ENCODE data around the gene RTF1. TPM values are rescaled to one million over a fixed set of nuclear protein-coding genes. Genes with fewer than 3 reads are reported as not detected.
A peak's percentile ranks its signal among the peaks of the same experiment; 100 is the strongest.

The RTF1 gene
- total RNA-seq, 6 donors from 2014 or later = 22.6 to 58.1 (median 27.2) TPM

GRCh38 chr15:41521614-41522013 is 104.7 kb downstream of the RTF1 start:
- H3K27me3 ChIP-seq = no peaks in the 10 kb centered on the region
- H3K4me1 ChIP-seq = no peaks in the 10 kb centered on the region
- no peak for ATAC-seq (ENCODE audit: low FRiP score in 2 of 2)
- H3K9me3 ChIP-seq = no peaks in the 10 kb centered on the region
- peaks cover 0 to 54% (median 22%) of the 10 kb centered on the region in 4 donors for H3K36me3 ChIP-seq
- DNase-seq = no peak
- H3K4me3 ChIP-seq = no peak overlapping the region
- no peak overlapping the region for H3K27ac ChIP-seq
- WGBS, 2 donors = 90 to 92% methylated on average over 9 of the region's 9 CpGs
- TF ChIP-seq EP300 (IDR thresholded peaks at IDR 0.05) (no peak), CTCF (IDR thresholded peaks at IDR 0.05) (no peak), POLR2A (IDR thresholded peaks at IDR 0.05) (no peak), POLR2AphosphoS5 (IDR thresholded peaks at IDR 0.05) (no peak)

- no peaks in the 10 kb centered on the region for H3K27me3 ChIP-seq
- TF ChIP-seq POLR2AphosphoS5 (IDR thresholded peaks at IDR 0.05) (no peak), CTCF (IDR thresholded peaks at IDR 0.05) (no peak), EP300 (IDR thresholded peaks at IDR 0.05) (no peak), POLR2A (IDR thresholded peaks at IDR 0.05) (no peak)
- peaks cover 0 to 65% (median 34%) of the 10 kb centered on the region in 4 donors for H3K36me3 ChIP-seq
- DNase-seq (no peak), ATAC-seq (ENCODE audit: low FRiP score in 2 of 2) (no peak)
- 75 to 95% methylated on average over 2 to 5 of the region's 5 CpGs for WGBS, 2 donors
- H3K4me3 ChIP-seq = no peak overlapping the region
- H3K9me3 ChIP-seq = no peaks in the 10 kb centered on the region
- no peaks in the 10 kb centered on the region for H3K4me1 ChIP-seq
- no peak overlapping the region for H3K27ac ChIP-seq
Observed at GRCh38 chr15:41523097-41523496, 106.2 kb downstream of the RTF1 start.

GRCh38 chr15:41530363-41530956 is 113.6 kb downstream of the RTF1 start:
- H3K27me3 ChIP-seq = no peaks in the 10 kb centered on the region
- no peaks in the 10 kb centered on the region for H3K9me3 ChIP-seq
- TF ChIP-seq EP300 (IDR thresholded peaks at IDR 0.05) = no peak
- no peak for TF ChIP-seq CTCF (IDR thresholded peaks at IDR 0.05)
- no peak for TF ChIP-seq POLR2A (IDR thresholded peaks at IDR 0.05)
- no peak for TF ChIP-seq POLR2AphosphoS5 (IDR thresholded peaks at IDR 0.05)
- ATAC-seq (ENCODE audit: low FRiP score in 2 of 2) (no peak), DNase-seq (no peak)
- H3K4me1 ChIP-seq = peaks cover 0 to 9% (median 2%) of the 10 kb centered on the region in 4 donors
- WGBS, 2 donors = 63 to 64% methylated on average over 6 of the region's 6 CpGs
- peaks cover 7 to 92% (median 73%) of the 10 kb centered on the region in 4 donors for H3K36me3 ChIP-seq
- H3K4me3 ChIP-seq = no peak overlapping the region
- H3K27ac ChIP-seq = peak overlapping the region in 1 of 4 donors; percentile 52

Small RNA genes lying within 50 kb of the gene (small RNA-seq; reads per million reads assigned to genes)
- gene RNU6-1169P = 0 reads per million in 4 donors

Other genes starting within 250 kb of the RTF1 start
- gene EXD1, start 186.3 kb upstream of the RTF1 start, total RNA-seq = under 1 TPM in 2 of 6 donors, not detected in 4; 0.09 to 0.30 TPM
- gene CHP1, start 185.8 kb upstream of the RTF1 start, total RNA-seq = 100 to 1,000 TPM; 130 to 264 (median 200) TPM
- gene OIP5, start 84.5 kb upstream of the RTF1 start, total RNA-seq = 1 to 10 TPM in 2 of 6 donors, under 1 TPM in 1, not detected in 3; 0.46 to 1.1 (median 1.1) TPM
- gene NUSAP1, start 84.2 kb upstream of the RTF1 start, total RNA-seq = 10 to 100 TPM in 2 of 6 donors, 1 to 10 TPM in 4; 6.8 to 22.0 (median 8.3) TPM
- 10 to 100 TPM in 5 of 6 donors, 1 to 10 TPM in 1; 8.3 to 25.1 (median 14.0) TPM for gene NDUFAF1, start 14.6 kb upstream of the RTF1 start, total RNA-seq
- gene ITPKA, start 76.8 kb downstream of the RTF1 start, total RNA-seq = 1 to 10 TPM in 2 of 6 donors, under 1 TPM in 2, not detected in 2; 0.30 to 5.2 (median 0.95) TPM
- gene LTK, start 96.7 kb downstream of the RTF1 start, total RNA-seq = 10 to 100 TPM in 2 of 6 donors, 1 to 10 TPM in 4; 2.2 to 23.0 (median 5.7) TPM
- gene RPAP1, start 127.2 kb downstream of the RTF1 start, total RNA-seq = 10 to 100 TPM; 22.0 to 92.2 (median 33.2) TPM
- gene TYRO3, start 142.1 kb downstream of the RTF1 start, total RNA-seq = 10 to 100 TPM in 2 of 6 donors, 1 to 10 TPM in 4; 2.1 to 17.1 (median 9.0) TPM
- gene MGA, start 243.3 kb downstream of the RTF1 start, total RNA-seq = 10 to 100 TPM; 22.8 to 54.5 (median 33.4) TPM

Measured in upper lobe of left lung (tissue), 6 donors.